ENCODE data around the gene GOLGA8O.
"Not testable (repeated sequence)": the region's sequence is repeated elsewhere in the genome, so short reads cannot be mapped to it uniquely, and the experiment has no call there.

Gene GOLGA8O

GRCh38 chr15:32468076-32468475 lies 12.6 kb upstream of the GOLGA8O start:
- H3K4me2 ChIP-seq (ENCODE audit: low read depth, low read length, poor library complexity, severe bottlenecking); H3K9me2 ChIP-seq (replicated peaks; ENCODE audit: low read depth, low read length); H3K9ac ChIP-seq (ENCODE audit: low read depth, low read length, poor library complexity, severe bottlenecking); H3F3A ChIP-seq (ENCODE audit: low read depth); H2AFZ ChIP-seq (ENCODE audit: low read length); H3K4me1 ChIP-seq (ENCODE audit: insufficient read depth, low read length, poor library complexity, severe bottlenecking); H3K4me3 ChIP-seq (ENCODE audit: low read length, poor library complexity, severe bottlenecking); H3K9me3 ChIP-seq (ENCODE audit: insufficient read depth, low read depth, low read length); H3K27me3 ChIP-seq (ENCODE audit: insufficient read depth, low read length, poor library complexity, severe bottlenecking); H3K36me3 ChIP-seq (ENCODE audit: insufficient read depth, low read length); H4K20me1 ChIP-seq (ENCODE audit: insufficient read depth, low read length, poor library complexity, severe bottlenecking); H3K79me2 ChIP-seq (ENCODE audit: insufficient read depth, low read length): not testable (repeated sequence)

GRCh38 chr15:32440445-32440977 lies 14.9 kb downstream of the GOLGA8O start:
- H3K4me2 ChIP-seq (ENCODE audit: low read depth, low read length, poor library complexity, severe bottlenecking); H3F3A ChIP-seq (ENCODE audit: low read depth); H3K4me3 ChIP-seq (ENCODE audit: low read length, poor library complexity, severe bottlenecking); H2AFZ ChIP-seq (ENCODE audit: low read length); H4K20me1 ChIP-seq (ENCODE audit: insufficient read depth, low read length, poor library complexity, severe bottlenecking); H3K36me3 ChIP-seq (ENCODE audit: insufficient read depth, low read length); H3K9ac ChIP-seq (ENCODE audit: low read depth, low read length, poor library complexity, severe bottlenecking); H3K79me2 ChIP-seq (ENCODE audit: insufficient read depth, low read length); H3K9me3 ChIP-seq (ENCODE audit: insufficient read depth, low read depth, low read length); H3K27me3 ChIP-seq (ENCODE audit: insufficient read depth, low read length, poor library complexity, severe bottlenecking); H3K4me1 ChIP-seq (ENCODE audit: insufficient read depth, low read length, poor library complexity, severe bottlenecking); H3K9me2 ChIP-seq (replicated peaks; ENCODE audit: low read depth, low read length): not testable (repeated sequence)

DNA sequence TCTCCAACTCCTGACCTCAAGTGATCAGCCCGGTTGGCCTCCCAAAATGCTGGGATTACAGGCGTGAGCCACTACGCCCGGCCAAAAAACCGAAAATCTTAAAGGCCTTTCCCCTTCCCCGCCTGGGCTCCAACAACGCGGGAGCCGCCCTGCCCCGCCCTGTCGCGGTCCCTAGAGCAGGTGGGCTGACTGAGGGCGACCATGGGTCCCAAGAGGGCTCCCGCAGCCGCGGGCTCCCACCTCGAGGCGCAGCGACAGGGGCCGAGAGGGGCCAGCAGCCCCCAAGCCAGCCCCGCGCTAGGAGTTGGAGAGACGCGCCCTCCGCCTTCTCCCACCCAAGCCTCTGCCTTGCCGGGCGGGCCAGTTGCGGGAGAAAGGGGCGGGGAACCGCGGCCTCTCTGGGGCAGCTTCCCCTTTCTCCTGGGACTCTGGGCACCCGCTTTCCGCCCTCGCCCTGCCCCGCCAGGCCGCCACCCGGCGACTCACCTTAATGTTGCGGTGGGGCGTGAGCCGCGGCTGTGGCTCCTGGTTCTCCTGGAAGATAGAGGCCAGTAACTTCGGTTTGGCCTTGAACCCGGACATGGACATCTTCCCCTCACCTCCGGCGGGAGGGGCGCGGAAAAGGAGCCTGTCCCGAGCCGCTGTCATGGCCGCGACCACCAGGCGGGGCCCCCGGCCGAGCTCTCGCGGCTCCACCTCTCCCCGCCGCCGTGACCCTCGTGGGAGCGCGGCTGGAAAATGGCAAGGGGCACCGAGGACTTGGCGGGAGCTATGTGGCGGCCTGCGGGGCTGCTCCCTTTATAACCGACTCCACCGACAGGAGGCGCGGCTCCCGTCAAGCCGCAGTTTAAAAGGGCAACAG lies 21.1 kb downstream of the GOLGA8O start:
- not testable (repeated sequence) for H3K4me3 ChIP-seq (ENCODE audit: low read length, poor library complexity, severe bottlenecking); H2AFZ ChIP-seq (ENCODE audit: low read length); H3K4me2 ChIP-seq (ENCODE audit: low read depth, low read length, poor library complexity, severe bottlenecking); H3K79me2 ChIP-seq (ENCODE audit: insufficient read depth, low read length); H3K9me3 ChIP-seq (ENCODE audit: insufficient read depth, low read depth, low read length); H3K9ac ChIP-seq (ENCODE audit: low read depth, low read length, poor library complexity, severe bottlenecking); H3K27me3 ChIP-seq (ENCODE audit: insufficient read depth, low read length, poor library complexity, severe bottlenecking); H4K20me1 ChIP-seq (ENCODE audit: insufficient read depth, low read length, poor library complexity, severe bottlenecking); H3K9me2 ChIP-seq (replicated peaks; ENCODE audit: low read depth, low read length); H3K36me3 ChIP-seq (ENCODE audit: insufficient read depth, low read length); H3F3A ChIP-seq (ENCODE audit: low read depth); H3K4me1 ChIP-seq (ENCODE audit: insufficient read depth, low read length, poor library complexity, severe bottlenecking)

- H3K9me2 ChIP-seq (replicated peaks; ENCODE audit: low read depth, low read length); H3K27me3 ChIP-seq (ENCODE audit: insufficient read depth, low read length, poor library complexity, severe bottlenecking); H3K36me3 ChIP-seq (ENCODE audit: insufficient read depth, low read length); H3K79me2 ChIP-seq (ENCODE audit: insufficient read depth, low read length); H3K4me1 ChIP-seq (ENCODE audit: insufficient read depth, low read length, poor library complexity, severe bottlenecking); H3F3A ChIP-seq (ENCODE audit: low read depth); H3K9ac ChIP-seq (ENCODE audit: low read depth, low read length, poor library complexity, severe bottlenecking); H3K4me2 ChIP-seq (ENCODE audit: low read depth, low read length, poor library complexity, severe bottlenecking); H3K9me3 ChIP-seq (ENCODE audit: insufficient read depth, low read depth, low read length); H2AFZ ChIP-seq (ENCODE audit: low read length); H3K4me3 ChIP-seq (ENCODE audit: low read length, poor library complexity, severe bottlenecking); H4K20me1 ChIP-seq (ENCODE audit: insufficient read depth, low read length, poor library complexity, severe bottlenecking): not testable (repeated sequence)
Measured at GRCh38 chr15:32427635-32428034, 27.8 kb downstream of the GOLGA8O start.

DNA sequence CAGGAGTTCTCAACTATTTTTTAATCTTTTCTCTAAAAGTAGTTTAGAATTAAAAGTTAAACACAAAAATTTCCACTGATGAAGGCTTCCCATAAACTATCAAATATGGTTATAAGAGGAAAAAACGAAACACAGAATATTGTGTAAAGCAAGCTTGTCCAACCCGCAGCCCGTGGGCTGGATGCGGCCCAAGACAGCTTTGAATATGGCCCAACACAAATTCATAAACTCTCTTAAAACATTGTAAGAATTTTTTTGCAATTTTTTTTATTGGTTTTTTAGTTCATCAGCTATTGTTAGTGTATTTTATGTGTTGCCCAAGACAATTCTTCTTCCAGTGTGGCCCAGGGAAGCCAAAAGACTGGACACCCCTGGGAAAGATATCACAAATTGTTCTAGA lies 28.9 kb downstream of the GOLGA8O start:
- H3K36me3 ChIP-seq (ENCODE audit: insufficient read depth, low read length); H4K20me1 ChIP-seq (ENCODE audit: insufficient read depth, low read length, poor library complexity, severe bottlenecking): not testable (repeated sequence)

DNA sequence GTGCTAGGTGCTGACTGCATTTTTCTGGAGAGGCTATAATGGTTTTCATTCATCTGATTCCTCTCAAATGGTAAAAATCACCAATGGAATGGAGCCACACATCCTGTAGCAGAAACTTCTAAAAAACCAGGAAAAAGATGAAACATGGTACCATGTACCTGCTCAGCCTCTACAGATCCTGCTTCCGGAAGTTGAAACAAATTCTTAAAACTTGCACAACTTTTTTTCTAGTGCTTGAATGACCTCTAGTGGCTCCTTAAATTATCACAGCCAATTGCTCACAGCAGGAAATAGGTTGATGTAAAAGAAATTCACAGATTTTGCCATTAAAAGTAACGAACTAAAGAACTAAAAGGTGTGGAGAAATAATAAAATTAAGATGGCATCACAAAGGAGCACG lies 47.5 kb downstream of the GOLGA8O start:
- not testable (repeated sequence) for H4K20me1 ChIP-seq (ENCODE audit: insufficient read depth, low read length, poor library complexity, severe bottlenecking); H3K9ac ChIP-seq (ENCODE audit: low read depth, low read length, poor library complexity, severe bottlenecking); H3F3A ChIP-seq (ENCODE audit: low read depth)

More for the DNA sequence above, 28.9 kb downstream of the GOLGA8O start:
- H3K4me3 ChIP-seq (ENCODE audit: low read length, poor library complexity, severe bottlenecking); H3K79me2 ChIP-seq (ENCODE audit: insufficient read depth, low read length); H3K4me1 ChIP-seq (ENCODE audit: insufficient read depth, low read length, poor library complexity, severe bottlenecking); H3K27me3 ChIP-seq (ENCODE audit: insufficient read depth, low read length, poor library complexity, severe bottlenecking); H3K9me3 ChIP-seq (ENCODE audit: insufficient read depth, low read depth, low read length); H3K9ac ChIP-seq (ENCODE audit: low read depth, low read length, poor library complexity, severe bottlenecking); H3K4me2 ChIP-seq (ENCODE audit: low read depth, low read length, poor library complexity, severe bottlenecking); H3F3A ChIP-seq (ENCODE audit: low read depth); H3K9me2 ChIP-seq (replicated peaks; ENCODE audit: low read depth, low read length); H2AFZ ChIP-seq (ENCODE audit: low read length): not testable (repeated sequence)

DNA sequence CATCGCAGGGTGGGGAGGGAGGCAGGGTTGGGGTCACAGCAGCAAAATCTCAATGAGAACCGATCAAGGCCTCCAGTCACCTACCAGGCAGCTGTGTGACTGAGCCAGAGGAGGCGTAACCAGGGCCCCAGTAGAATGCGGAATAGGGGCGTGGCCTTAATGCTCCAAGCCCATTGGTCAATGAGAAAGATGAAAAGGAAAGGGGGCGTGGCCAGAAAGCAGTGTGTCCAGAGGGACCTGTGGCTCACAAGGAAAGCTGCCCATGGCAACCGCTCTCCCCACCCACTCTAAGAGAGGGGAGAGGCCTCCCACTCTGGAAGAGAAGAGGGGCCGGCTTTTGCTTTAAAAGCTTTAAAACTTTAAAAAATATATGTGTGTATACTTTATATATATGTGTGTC lies 52.2 kb downstream of the GOLGA8O start, which contains the start of gene GOLGA8K:
Gene GOLGA8K, minus strand, starts transcription at position 101 of the 400 bp plus-strand sequence. Its CDS starts 98 bp downstream, at position 3.
- H3K36me3 ChIP-seq (ENCODE audit: insufficient read depth, low read length); H3K4me3 ChIP-seq (ENCODE audit: low read length, poor library complexity, severe bottlenecking); H2AFZ ChIP-seq (ENCODE audit: low read length); H3K9ac ChIP-seq (ENCODE audit: low read depth, low read length, poor library complexity, severe bottlenecking); H3F3A ChIP-seq (ENCODE audit: low read depth); H3K9me2 ChIP-seq (replicated peaks; ENCODE audit: low read depth, low read length); H3K9me3 ChIP-seq (ENCODE audit: insufficient read depth, low read depth, low read length); H4K20me1 ChIP-seq (ENCODE audit: insufficient read depth, low read length, poor library complexity, severe bottlenecking); H3K4me2 ChIP-seq (ENCODE audit: low read depth, low read length, poor library complexity, severe bottlenecking); H3K79me2 ChIP-seq (ENCODE audit: insufficient read depth, low read length); H3K27me3 ChIP-seq (ENCODE audit: insufficient read depth, low read length, poor library complexity, severe bottlenecking); H3K4me1 ChIP-seq (ENCODE audit: insufficient read depth, low read length, poor library complexity, severe bottlenecking): not testable (repeated sequence)

More for the DNA sequence above, 47.5 kb downstream of the GOLGA8O start:
- H3K79me2 ChIP-seq (ENCODE audit: insufficient read depth, low read length); H3K4me3 ChIP-seq (ENCODE audit: low read length, poor library complexity, severe bottlenecking); H3K9me3 ChIP-seq (ENCODE audit: insufficient read depth, low read depth, low read length); H2AFZ ChIP-seq (ENCODE audit: low read length); H3K36me3 ChIP-seq (ENCODE audit: insufficient read depth, low read length); H3K4me2 ChIP-seq (ENCODE audit: low read depth, low read length, poor library complexity, severe bottlenecking); H3K9me2 ChIP-seq (replicated peaks; ENCODE audit: low read depth, low read length); H3K4me1 ChIP-seq (ENCODE audit: insufficient read depth, low read length, poor library complexity, severe bottlenecking); H3K27me3 ChIP-seq (ENCODE audit: insufficient read depth, low read length, poor library complexity, severe bottlenecking): not testable (repeated sequence)
